Measurements from ENCODE around the gene NAA25. TPM values are rescaled to one million over a fixed set of nuclear protein-coding genes. Genes with fewer than 3 reads are reported as not detected.

Gene NAA25
- total and polyA plus RNA-seq, 9 of the 15 experiments (the other 6 are each of a cell fraction or from before 2014, with no cell fraction given) = 26.6 to 59.6 (median 48.9) TPM

DNA sequence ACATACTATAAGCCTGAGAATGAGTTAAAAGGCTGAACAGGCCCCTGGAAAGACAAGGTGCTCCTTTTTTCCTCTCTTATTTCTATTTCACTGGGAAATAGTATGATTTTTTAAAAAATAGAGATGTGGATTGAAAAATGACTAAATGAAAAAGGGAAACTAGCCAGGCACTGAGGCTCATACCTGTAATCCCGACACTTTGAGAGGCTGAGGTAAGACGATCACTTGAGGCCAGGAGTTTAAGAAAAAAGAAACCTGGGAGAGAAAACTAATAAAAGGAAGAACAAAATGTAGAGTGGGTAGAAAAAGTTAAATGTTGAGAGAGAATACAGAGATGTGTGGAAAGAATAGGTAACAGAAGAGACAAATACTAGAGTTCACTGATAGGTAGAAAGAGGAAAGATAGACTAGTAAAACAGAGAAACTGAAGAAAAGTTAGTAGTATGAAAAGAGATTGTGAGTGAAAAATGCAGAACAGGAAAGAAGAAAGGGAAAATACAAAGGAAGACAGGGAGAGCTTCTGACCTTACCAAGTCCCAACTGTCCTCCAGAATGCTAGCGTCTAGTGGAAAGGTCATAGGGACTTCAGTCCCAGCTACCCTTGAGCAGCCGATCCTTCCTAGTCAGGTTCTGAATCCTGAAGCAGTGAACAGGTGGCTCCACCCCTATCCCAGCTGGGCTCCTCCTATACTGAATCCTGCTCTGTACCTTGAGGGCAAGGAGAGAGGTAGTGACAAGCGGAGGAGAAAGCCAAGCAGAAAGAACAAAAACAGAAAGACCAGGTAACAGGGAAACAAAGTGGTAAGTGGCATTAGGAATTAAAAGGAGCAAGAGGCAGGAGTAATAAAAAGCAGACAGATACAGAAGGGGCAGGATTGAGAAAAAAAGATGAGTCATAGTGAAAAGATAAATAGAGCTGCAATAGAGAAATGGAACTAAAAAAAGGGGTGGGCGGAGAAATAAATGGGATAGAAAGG lies 102.9 kb downstream of the NAA25 start (continued):
- TF ChIP-seq E2F1 (CRISPR knock-in tag; IDR thresholded peaks at IDR 0.05) = no peak
- TF ChIP-seq ZNF507 (tag; conservative IDR thresholded peaks at IDR 0.05) = no peak
- TF ChIP-seq, protein P1, sequence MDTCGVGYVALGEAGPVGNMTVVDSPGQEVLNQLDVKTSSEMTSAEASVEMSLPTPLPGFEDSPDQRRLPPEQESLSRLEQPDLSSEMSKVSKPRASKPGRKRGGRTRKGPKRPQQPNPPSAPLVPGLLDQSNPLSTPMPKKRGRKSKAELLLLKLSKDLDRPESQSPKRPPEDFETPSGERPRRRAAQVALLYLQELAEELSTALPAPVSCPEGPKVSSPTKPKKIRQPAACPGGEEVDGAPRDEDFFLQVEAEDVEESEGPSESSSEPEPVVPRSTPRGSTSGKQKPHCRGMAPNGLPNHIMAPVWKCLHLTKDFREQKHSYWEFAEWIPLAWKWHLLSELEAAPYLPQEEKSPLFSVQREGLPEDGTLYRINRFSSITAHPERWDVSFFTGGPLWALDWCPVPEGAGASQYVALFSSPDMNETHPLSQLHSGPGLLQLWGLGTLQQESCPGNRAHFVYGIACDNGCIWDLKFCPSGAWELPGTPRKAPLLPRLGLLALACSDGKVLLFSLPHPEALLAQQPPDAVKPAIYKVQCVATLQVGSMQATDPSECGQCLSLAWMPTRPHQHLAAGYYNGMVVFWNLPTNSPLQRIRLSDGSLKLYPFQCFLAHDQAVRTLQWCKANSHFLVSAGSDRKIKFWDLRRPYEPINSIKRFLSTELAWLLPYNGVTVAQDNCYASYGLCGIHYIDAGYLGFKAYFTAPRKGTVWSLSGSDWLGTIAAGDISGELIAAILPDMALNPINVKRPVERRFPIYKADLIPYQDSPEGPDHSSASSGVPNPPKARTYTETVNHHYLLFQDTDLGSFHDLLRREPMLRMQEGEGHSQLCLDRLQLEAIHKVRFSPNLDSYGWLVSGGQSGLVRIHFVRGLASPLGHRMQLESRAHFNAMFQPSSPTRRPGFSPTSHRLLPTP (IDR thresholded peaks at IDR 0.05; ENCODE audit: borderline replicate concordance, extremely low read depth, insufficient read length) = no peak
- no peak for TF ChIP-seq U2AF1 (optimal IDR thresholded peaks at IDR 0.05; ENCODE audit: low read depth, low read length)
- TF ChIP-seq, protein P2, sequence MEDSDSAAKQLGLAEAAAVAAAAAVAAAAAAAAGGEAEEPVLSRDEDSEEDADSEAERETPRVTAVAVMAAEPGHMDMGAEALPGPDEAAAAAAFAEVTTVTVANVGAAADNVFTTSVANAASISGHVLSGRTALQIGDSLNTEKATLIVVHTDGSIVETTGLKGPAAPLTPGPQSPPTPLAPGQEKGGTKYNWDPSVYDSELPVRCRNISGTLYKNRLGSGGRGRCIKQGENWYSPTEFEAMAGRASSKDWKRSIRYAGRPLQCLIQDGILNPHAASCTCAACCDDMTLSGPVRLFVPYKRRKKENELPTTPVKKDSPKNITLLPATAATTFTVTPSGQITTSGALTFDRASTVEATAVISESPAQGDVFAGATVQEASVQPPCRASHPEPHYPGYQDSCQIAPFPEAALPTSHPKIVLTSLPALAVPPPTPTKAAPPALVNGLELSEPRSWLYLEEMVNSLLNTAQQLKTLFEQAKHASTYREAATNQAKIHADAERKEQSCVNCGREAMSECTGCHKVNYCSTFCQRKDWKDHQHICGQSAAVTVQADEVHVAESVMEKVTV (CRISPR knock-in tag; IDR thresholded peaks at IDR 0.05) = no peak
- TF ChIP-seq ZC3H11A (IDR thresholded peaks at IDR 0.05; ENCODE audit: low read depth, low read length) = no peak
- no peak for TF ChIP-seq PRPF4 (IDR thresholded peaks at IDR 0.05; ENCODE audit: insufficient read depth, low read depth, low read length, poor library complexity, severe bottlenecking)
- no peak; the same call in 1 of the 2 replicates for TF ChIP-seq PHF8 (IDR thresholded peaks at IDR 0.05; ENCODE audit: borderline replicate concordance, low read length)
- TF ChIP-seq, protein P3, sequence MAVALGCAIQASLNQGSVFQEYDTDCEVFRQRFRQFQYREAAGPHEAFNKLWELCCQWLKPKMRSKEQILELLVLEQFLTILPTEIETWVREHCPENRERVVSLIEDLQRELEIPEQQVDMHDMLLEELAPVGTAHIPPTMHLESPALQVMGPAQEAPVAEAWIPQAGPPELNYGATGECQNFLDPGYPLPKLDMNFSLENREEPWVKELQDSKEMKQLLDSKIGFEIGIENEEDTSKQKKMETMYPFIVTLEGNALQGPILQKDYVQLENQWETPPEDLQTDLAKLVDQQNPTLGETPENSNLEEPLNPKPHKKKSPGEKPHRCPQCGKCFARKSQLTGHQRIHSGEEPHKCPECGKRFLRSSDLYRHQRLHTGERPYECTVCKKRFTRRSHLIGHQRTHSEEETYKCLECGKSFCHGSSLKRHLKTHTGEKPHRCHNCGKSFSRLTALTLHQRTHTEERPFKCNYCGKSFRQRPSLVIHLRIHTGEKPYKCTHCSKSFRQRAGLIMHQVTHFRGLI (CRISPR knock-in tag; IDR thresholded peaks at IDR 0.05) = no peak
- no peak for TF ChIP-seq CUX1 (CRISPR knock-in tag; IDR thresholded peaks at IDR 0.05)
- no peak for TF ChIP-seq GABPA (tag; conservative IDR thresholded peaks at IDR 0.05; ENCODE audit: low read depth)
- no peak for TF ChIP-seq ZNF143 (CRISPR knock-in tag; IDR thresholded peaks at IDR 0.05)
